ENCODE measurements around the gene GUCY1A1.
A peak's percentile ranks its signal among the peaks of the same experiment; 100 is the strongest.

Gene GUCY1A1

DNA sequence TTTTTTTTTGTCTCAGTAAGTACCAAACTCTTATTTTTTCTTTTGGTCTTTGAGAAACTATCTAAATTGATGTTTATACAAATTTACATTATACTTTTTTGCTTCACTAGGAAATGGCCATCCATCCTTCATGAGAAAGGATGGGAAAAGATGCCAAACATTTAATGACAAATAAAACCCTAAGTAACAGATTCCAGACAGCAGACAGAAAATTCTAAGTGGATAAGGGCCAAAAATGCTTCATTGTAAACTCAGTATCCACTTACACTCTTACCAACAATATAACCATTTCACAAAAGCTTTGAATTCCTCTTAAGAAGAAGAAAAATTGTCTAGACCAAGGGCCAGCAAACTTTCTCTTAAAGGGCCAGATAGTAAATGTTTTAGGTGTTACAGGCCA lies 95.7 kb downstream of the GUCY1A1 start:
- no peak for DNase-seq (ENCODE audit: low spot score)
- TF ChIP-seq, protein P1, sequence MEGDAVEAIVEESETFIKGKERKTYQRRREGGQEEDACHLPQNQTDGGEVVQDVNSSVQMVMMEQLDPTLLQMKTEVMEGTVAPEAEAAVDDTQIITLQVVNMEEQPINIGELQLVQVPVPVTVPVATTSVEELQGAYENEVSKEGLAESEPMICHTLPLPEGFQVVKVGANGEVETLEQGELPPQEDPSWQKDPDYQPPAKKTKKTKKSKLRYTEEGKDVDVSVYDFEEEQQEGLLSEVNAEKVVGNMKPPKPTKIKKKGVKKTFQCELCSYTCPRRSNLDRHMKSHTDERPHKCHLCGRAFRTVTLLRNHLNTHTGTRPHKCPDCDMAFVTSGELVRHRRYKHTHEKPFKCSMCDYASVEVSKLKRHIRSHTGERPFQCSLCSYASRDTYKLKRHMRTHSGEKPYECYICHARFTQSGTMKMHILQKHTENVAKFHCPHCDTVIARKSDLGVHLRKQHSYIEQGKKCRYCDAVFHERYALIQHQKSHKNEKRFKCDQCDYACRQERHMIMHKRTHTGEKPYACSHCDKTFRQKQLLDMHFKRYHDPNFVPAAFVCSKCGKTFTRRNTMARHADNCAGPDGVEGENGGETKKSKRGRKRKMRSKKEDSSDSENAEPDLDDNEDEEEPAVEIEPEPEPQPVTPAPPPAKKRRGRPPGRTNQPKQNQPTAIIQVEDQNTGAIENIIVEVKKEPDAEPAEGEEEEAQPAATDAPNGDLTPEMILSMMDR (IDR thresholded peaks at IDR 0.05; ENCODE audit: extremely low read depth, missing control alignments), result no peak

DNA sequence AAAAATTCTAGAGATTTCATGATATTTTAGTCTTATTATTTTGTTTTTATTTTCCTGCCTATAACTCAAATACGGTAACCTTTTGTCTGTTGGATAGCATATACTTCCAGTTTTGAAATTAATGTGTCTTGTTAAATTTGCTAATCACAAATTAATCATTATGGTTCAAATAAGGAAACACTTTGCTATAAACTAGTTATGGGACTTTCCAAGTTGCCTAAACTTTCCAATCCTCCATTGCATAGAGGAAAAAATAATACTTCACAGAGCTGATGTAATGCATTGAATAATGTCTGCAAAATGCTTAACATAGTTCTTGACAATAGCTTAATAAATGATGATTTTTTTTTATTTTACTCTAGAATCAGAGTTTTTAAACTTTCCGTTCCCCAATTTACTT lies 96.9 kb downstream of the GUCY1A1 start:
- DNase-seq (ENCODE audit: low spot score), result no peak
- TF ChIP-seq, protein P1 (IDR thresholded peaks at IDR 0.05; ENCODE audit: extremely low read depth, missing control alignments), result no peak

DNA sequence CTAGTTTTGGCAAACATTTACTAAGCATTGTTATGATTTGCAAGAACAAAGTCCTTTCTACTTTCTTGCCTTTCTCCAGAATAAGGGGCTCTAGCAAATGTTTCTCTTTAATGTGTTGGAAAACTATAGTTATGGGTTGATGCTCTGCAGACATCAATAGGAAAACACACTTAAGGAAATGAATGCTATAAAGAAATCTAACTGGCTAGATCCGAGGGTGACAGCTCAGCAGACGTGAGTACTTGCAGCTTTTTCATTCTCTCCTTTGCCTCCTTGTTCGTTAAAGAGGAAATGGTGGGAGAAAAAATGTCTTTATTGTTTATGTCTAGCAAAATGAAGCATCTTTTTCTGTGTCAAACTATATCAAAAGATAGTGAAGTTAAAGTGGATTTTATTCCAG lies 98.5 kb downstream of the GUCY1A1 start:
- DNase-seq (ENCODE audit: low spot score), result no peak
- TF ChIP-seq, protein P1 (IDR thresholded peaks at IDR 0.05; ENCODE audit: extremely low read depth, missing control alignments), result no peak

DNA sequence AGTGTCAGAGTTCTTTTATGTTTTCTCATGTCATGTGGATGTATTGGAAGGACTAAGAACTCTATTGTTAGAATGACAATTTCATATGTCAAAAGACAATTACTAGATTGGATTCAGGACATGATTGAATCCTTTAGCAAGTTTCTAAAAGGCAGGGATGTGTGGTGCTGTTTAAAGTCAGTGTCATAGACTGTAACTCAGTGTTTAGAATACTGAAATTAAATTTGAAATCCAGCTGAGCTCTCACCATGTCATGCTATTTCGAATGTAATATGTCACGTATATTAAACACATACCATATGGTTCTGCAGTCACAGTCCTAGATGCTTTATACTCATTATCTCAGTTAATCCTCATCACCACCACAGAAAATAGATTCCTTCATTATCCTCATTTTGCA lies 100.0 kb downstream of the GUCY1A1 start:
- DNase-seq (ENCODE audit: low spot score), result no peak
- TF ChIP-seq, protein P1 (IDR thresholded peaks at IDR 0.05; ENCODE audit: extremely low read depth, missing control alignments), result no peak

DNA sequence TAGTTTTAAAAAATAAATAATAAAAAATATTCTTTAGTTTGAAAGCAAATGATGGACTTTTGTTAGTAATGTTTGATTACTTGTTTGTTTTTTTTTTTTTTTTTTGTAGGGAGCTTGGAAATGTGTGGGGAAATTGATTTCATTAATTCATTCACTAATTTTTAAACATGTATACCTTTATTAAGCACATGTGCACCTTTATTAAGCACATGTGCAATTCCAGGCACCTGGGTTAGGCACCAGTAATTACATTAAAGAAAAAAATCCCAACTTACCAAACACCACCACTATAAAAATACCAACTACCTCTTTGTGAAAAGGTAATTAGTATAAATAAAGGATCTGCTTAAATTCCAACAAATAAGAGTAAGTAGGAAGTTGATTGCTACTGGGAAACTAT lies 101.7 kb downstream of the GUCY1A1 start:
- DNase-seq (ENCODE audit: low spot score), result no peak
- TF ChIP-seq, protein P1 (IDR thresholded peaks at IDR 0.05; ENCODE audit: extremely low read depth, missing control alignments), result no peak

DNA sequence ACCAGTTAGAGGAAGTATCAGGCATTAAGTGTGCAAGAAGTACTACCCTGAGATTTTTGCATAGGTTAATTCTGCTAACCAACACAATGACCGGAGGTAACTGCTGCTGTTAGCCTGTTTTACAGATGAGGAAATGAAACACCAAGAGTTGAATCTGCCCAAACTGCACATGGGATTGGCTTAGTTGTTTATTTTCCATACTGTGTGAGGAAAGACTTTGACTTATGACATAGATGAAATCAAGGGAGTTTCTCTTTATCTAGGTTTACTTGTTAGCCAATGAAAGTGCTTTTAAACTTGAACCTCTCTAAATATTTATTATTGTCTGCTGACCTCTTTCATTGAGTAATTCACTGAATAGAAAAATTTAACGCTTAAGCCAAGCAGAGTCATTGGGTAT lies 102.4 kb downstream of the GUCY1A1 start:
- TF ChIP-seq, protein P1 (IDR thresholded peaks at IDR 0.05; ENCODE audit: extremely low read depth, missing control alignments), result no peak
- DNase-seq (ENCODE audit: low spot score), result peak; percentile 25

DNA sequence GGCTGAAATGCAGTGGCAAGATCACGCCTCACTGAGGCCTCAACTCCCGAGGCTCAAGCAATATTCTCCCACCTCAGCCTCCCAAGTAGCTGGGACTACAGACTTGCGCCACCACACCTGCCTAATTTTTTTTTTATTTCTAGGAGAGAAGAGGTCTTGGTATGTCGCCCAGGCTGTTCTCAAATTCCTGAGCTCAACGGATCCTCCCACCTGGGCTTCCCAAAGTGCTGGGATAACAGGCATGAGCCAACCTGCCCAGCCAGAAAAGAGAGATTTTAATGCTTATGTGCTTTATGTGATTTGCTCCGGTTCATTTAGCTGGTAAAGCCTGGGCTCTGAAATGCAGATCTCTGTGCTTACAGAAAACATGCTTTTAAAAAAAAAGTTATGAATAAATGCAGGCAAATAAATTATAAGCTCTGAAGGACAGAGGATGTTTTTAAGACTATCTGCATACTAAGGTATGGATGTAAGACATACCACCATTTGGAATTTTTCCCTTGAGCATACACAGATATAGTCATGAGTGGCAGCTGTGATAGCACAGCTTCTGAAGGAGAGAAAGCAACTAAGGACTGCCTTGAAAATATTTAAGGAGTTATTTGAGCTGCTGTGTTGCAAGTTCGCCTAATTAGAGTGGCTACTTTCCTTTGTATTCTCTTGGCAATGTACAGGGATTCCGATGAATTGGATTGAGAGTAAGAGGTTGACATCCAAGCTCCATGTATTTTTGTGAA lies 106.0 kb downstream of the GUCY1A1 start:
- TF ChIP-seq, protein P1 (IDR thresholded peaks at IDR 0.05; ENCODE audit: extremely low read depth, missing control alignments), result no peak
- DNase-seq (ENCODE audit: low spot score), result no peak
